A673 (cell line): ENCODE measurements around the gene COQ8A.

ENCODE experiments used
- EZH2 ChIP-seq: fragments of 200-600 bp; sonication (generic); IDR thresholded peaks from 2 replicates; pipeline ENCODE4 v1.6.1; 2017; ENCODE audit warnings: borderline replicate concordance, low read depth, mild to moderate bottlenecking, mixed read lengths, antibody characterized with exemption, low read length; ENCODE audit not compliant: poor library complexity, severe bottlenecking
- TF ChIP-seq, protein P1 (sequence below): fragments of 300-800, 200-600 bp; sonication (generic); conservative IDR thresholded peaks from 2 replicates; pipeline ENCODE4 v1.5.1; 2017; ENCODE audit warnings: low read depth, mild to moderate bottlenecking, antibody characterized with exemption, low read length, moderate library complexity, mixed read lengths

DNA sequence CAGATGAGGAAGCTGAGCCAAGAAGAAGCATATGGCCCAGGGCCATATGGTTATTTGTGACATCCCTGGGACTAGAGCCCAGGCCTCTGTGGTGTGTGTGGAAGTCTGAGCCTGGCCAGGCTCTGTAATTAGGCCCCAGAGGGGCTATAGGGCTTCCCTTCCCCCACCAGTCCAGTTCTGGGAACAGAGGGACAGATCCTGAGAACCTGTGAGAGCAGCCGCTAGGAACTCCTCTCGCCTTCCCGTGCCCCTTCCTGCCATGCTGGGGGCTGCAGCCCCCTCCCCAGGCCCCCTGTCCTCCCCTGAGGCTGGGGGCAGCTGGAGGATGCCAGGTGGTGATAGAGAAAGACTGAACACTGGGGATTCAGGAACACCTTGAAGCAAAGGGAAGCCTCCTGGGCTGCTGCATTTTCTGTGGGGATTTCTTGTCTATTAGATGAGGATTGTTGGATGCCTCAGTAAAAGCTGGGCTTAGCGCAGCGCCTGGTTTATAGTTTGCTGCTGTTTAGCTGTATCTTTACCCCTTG, 33.3 kb downstream of the COQ8A start:
- TF ChIP-seq, protein P1, sequence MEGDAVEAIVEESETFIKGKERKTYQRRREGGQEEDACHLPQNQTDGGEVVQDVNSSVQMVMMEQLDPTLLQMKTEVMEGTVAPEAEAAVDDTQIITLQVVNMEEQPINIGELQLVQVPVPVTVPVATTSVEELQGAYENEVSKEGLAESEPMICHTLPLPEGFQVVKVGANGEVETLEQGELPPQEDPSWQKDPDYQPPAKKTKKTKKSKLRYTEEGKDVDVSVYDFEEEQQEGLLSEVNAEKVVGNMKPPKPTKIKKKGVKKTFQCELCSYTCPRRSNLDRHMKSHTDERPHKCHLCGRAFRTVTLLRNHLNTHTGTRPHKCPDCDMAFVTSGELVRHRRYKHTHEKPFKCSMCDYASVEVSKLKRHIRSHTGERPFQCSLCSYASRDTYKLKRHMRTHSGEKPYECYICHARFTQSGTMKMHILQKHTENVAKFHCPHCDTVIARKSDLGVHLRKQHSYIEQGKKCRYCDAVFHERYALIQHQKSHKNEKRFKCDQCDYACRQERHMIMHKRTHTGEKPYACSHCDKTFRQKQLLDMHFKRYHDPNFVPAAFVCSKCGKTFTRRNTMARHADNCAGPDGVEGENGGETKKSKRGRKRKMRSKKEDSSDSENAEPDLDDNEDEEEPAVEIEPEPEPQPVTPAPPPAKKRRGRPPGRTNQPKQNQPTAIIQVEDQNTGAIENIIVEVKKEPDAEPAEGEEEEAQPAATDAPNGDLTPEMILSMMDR: no peak
- no peak for TF ChIP-seq EZH2
